Measurements from ENCODE around the gene DNAJA1. TPM values are rescaled to one million over a fixed set of nuclear protein-coding genes. Genes with fewer than 3 reads are reported as not detected.

The DNAJA1 gene
- 184 TPM for polyA plus RNA-seq (2013)

DNA sequence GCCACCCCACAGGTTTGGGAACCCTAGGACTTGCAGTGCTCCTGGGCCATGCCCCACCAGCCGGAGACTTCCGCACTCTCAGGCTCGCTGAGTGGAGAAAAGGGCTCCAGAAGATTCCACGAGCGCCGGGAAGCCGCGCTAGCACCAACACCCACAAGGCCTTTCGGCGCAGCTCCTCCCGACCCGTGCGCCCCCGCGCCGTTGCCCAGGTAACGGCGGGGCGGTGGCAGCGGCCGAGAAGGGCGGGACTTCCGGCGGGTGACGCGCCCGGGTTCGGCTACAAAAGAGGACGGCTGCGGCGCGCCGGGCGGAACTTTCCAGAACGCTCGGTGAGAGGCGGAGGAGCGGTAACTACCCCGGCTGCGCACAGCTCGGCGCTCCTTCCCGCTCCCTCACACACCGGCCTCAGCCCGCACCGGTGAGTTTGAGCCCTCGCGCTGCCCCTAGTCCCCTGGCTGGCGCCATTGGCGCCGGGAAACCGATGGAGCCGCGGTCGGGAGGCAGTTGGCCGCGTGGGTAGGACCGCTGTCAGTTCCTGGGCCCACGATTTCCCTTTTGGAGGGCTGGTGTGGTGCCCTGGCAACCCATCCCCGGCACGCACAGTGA, at the start of gene DNAJA1:
DNAJA1 (plus strand) TSS at position 308 of the 606 bp plus-strand sequence. CDS start 1,212 bp downstream, outside the sequence.
- H3K36me3 ChIP-seq (ENCODE audit: control insufficient read depth in 4 of 4, insufficient read depth in 4 of 4, low read length in 3 of 4), result peaks cover 12 to 40% (median 28%) of the 10 kb centered on the region in 4 experiments
- H3K27me3 ChIP-seq (replicated peaks in 2 of 5; ENCODE audit: control insufficient read depth in 4 of 5, insufficient read depth in 5 of 5, low read length in 4 of 5), result no peaks in the 10 kb centered on the region
- ChIA-PET POLR2A (interaction anchor here (0.5 to 2.0 kb wide), 13 partner anchors 9 to 1978 kb away, joined by 3 to 7 read pairs (median 4); partner anchors contain the start of gene APTX), CTCF (interaction anchor here (0.6 to 1.8 kb wide), 6 partner anchors 11 to 168 kb away, joined by 3 to 4 read pairs (median 3); no protein-coding TSS in a partner anchor)
- peaks cover 18 to 52% (median 27%) of the 10 kb centered on the region in 4 experiments for H3K4me1 ChIP-seq (ENCODE audit: control extremely low read depth in 1 of 4, control insufficient read depth in 4 of 4, insufficient read depth in 4 of 4, low read length in 3 of 4)
- DNase-seq, result peak; percentile 93 to 96 (median 96)
- H3K27ac ChIP-seq (ENCODE audit: insufficient read depth in 1 of 2, low read depth in 1 of 2, low read length in 2 of 2, poor library complexity in 1 of 2, severe bottlenecking in 2 of 2), result peak within 1 kb of the TSS; percentile 95 to 98
- H3K9me3 ChIP-seq (ENCODE audit: control extremely low read depth in 1 of 5, control insufficient read depth in 4 of 5, insufficient read depth in 2 of 5, low read depth in 1 of 5, low read length in 4 of 5), result no peaks in the 10 kb centered on the region
- peak within 1 kb of the TSS; percentile 93 to 99 (median 95) for H3K4me3 ChIP-seq (ENCODE audit: control insufficient read depth in 1 of 7, extremely low read depth in 1 of 7, insufficient read depth in 4 of 7, low read depth in 2 of 7, low read length in 6 of 7)
- WGBS (ENCODE audit: insufficient coverage), result 0% methylated on average over 58 of the region's 61 CpGs

DNA sequence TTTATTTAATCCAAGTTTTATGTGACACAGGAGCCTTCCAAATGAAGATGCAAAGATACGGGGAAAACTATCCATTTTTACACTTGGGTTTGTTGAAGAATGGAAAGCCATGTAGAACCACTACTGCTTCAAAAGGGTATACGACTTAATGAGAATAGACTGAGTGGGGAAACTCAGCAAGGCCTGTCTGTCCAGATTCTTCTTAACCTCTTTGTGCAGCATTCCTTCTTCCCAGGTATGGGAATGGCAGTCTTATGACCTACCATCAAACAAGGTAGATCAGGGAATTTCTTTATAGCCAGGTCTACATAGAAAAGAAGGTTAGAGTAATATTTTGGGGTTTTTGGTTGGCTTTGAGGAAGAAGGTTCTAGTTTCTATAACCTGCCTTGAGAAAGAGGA, 47.0 kb upstream of the DNAJA1 start:
- DNase-seq, result no peak
- ChIA-PET POLR2A (no interaction called here), CTCF (no interaction called here)
- no peaks in the 10 kb centered on the region for H3K9me3 ChIP-seq (ENCODE audit: control extremely low read depth in 1 of 5, control insufficient read depth in 4 of 5, insufficient read depth in 2 of 5, low read depth in 1 of 5, low read length in 4 of 5)
- no peaks in the 10 kb centered on the region for H3K27me3 ChIP-seq (replicated peaks in 2 of 5; ENCODE audit: control insufficient read depth in 4 of 5, insufficient read depth in 5 of 5, low read length in 4 of 5)
- no peak overlapping the region for H3K4me3 ChIP-seq (ENCODE audit: control insufficient read depth in 1 of 7, extremely low read depth in 1 of 7, insufficient read depth in 4 of 7, low read depth in 2 of 7, low read length in 6 of 7)
- H3K4me1 ChIP-seq (ENCODE audit: control extremely low read depth in 1 of 4, control insufficient read depth in 4 of 4, insufficient read depth in 4 of 4, low read length in 3 of 4), result no peaks in the 10 kb centered on the region
- 100% methylated on average over 2 of the region's 2 CpGs for WGBS (ENCODE audit: insufficient coverage)
- peaks cover 8 to 41% (median 28%) of the 10 kb centered on the region in 4 experiments for H3K36me3 ChIP-seq (ENCODE audit: control insufficient read depth in 4 of 4, insufficient read depth in 4 of 4, low read length in 3 of 4)
- H3K27ac ChIP-seq (ENCODE audit: insufficient read depth in 1 of 2, low read depth in 1 of 2, low read length in 2 of 2, poor library complexity in 1 of 2, severe bottlenecking in 2 of 2), result no peak overlapping the region

DNA sequence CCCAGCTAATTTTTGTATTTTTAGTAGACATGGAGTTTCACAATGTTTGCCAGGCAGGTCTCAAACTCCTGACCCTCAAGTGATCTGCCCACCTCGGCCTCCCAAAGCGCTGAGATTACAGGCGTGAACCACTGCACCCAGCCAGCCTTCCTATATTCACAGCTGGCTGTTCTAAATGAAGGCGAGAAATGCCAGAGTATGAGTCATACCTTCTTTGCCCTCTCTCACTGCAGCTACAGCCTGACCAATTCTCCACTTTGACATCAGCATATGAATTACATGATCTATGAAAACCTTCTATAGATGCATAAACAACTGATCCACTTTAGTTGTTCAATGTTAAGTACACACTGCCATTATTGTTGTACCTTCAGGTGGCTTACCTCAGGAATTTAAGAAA, 38.1 kb upstream of the DNAJA1 start:
- CTCF ChIA-PET, result no interaction called here
- Histone ChIP-seq H3K4me1 (ENCODE audit: control extremely low read depth in 1 of 4, control insufficient read depth in 4 of 4, insufficient read depth in 4 of 4, low read length in 3 of 4) (no peaks in the 10 kb centered on the region), H3K9me3 (ENCODE audit: control extremely low read depth in 1 of 5, control insufficient read depth in 4 of 5, insufficient read depth in 2 of 5, low read depth in 1 of 5, low read length in 4 of 5) (no peaks in the 10 kb centered on the region), H3K36me3 (ENCODE audit: control insufficient read depth in 4 of 4, insufficient read depth in 4 of 4, low read length in 3 of 4) (peaks cover 25 to 70% (median 47%) of the 10 kb centered on the region in 4 experiments), H3K4me3 (ENCODE audit: control insufficient read depth in 1 of 7, extremely low read depth in 1 of 7, insufficient read depth in 4 of 7, low read depth in 2 of 7, low read length in 6 of 7) (no peak overlapping the region), H3K27ac (ENCODE audit: insufficient read depth in 1 of 2, low read depth in 1 of 2, low read length in 2 of 2, poor library complexity in 1 of 2, severe bottlenecking in 2 of 2) (no peak overlapping the region), H3K27me3 (replicated peaks in 2 of 5; ENCODE audit: control insufficient read depth in 4 of 5, insufficient read depth in 5 of 5, low read length in 4 of 5) (no peaks in the 10 kb centered on the region)
- POLR2A ChIA-PET, result no interaction called here
- WGBS (ENCODE audit: insufficient coverage), result 100% methylated on average over 4 of the region's 4 CpGs
- no peak for DNase-seq

DNA sequence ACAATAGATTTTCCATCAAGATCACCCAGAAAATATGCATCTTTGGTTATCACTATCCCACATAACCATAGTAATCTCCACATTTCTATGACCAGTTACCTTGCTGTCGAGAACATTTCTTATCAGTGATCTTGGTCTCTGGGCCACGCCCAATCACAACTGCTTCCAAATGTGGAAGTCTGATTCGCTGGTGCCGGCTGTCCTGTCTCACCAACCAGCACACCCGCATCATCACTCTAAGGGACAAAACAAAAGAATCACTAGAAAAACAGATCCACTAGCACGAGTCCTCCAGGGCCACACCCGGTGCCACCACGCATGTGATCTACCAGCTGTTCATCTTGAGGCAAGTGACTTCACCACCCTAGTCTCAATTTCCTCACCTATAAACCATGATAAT, 35.4 kb upstream of the DNAJA1 start:
- H3K36me3 ChIP-seq (ENCODE audit: control insufficient read depth in 4 of 4, insufficient read depth in 4 of 4, low read length in 3 of 4), result peaks cover 17 to 61% (median 35%) of the 10 kb centered on the region in 4 experiments
- no peak overlapping the region for H3K4me3 ChIP-seq (ENCODE audit: control insufficient read depth in 1 of 7, extremely low read depth in 1 of 7, insufficient read depth in 4 of 7, low read depth in 2 of 7, low read length in 6 of 7)
- no peaks in the 10 kb centered on the region for H3K27me3 ChIP-seq (replicated peaks in 2 of 5; ENCODE audit: control insufficient read depth in 4 of 5, insufficient read depth in 5 of 5, low read length in 4 of 5)
- POLR2A ChIA-PET, result no interaction called here
- CTCF ChIA-PET, result no interaction called here
- WGBS (ENCODE audit: insufficient coverage), result 86% methylated on average over 2 of the region's 8 CpGs
- DNase-seq, result no peak
- H3K4me1 ChIP-seq (ENCODE audit: control extremely low read depth in 1 of 4, control insufficient read depth in 4 of 4, insufficient read depth in 4 of 4, low read length in 3 of 4), result no peaks in the 10 kb centered on the region
- no peak overlapping the region for H3K27ac ChIP-seq (ENCODE audit: insufficient read depth in 1 of 2, low read depth in 1 of 2, low read length in 2 of 2, poor library complexity in 1 of 2, severe bottlenecking in 2 of 2)
- H3K9me3 ChIP-seq (ENCODE audit: control extremely low read depth in 1 of 5, control insufficient read depth in 4 of 5, insufficient read depth in 2 of 5, low read depth in 1 of 5, low read length in 4 of 5), result no peaks in the 10 kb centered on the region

DNA sequence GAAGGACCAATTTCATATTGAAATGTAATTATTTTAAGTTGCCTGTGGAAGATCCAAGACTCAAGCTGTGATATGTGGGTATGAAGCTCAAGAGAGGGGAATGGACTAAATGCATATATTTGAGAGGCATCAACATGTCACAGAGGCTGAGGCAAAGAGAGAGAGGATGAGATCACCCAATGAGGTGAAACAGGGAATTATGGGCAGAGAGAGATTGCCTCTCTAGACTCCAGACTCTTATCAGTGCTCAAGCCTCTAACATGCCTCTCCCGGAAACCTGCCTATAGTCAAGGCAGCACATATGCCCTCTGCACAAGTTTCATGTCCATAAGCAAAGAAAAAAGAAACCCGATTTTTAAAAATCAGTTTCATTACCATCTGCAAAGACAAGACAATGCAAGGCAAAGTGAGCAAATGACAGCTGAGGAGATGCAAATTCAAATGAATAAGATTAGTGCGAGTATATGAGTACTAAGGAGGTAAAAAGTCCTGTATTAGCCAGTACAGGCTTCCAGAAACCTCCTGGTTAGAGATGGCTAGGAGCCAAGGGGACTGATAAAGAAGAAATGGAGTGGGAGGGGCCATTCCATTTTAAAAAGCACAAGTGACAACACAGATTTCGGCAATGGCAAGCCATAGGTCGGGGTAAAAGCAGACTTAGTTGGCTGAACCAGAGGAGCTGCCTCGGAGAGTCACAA, 33.0 kb upstream of the DNAJA1 start:
- Histone ChIP-seq H3K4me3 (ENCODE audit: control insufficient read depth in 1 of 7, extremely low read depth in 1 of 7, insufficient read depth in 4 of 7, low read depth in 2 of 7, low read length in 6 of 7) (no peak overlapping the region), H3K4me1 (ENCODE audit: control extremely low read depth in 1 of 4, control insufficient read depth in 4 of 4, insufficient read depth in 4 of 4, low read length in 3 of 4) (no peaks in the 10 kb centered on the region), H3K36me3 (ENCODE audit: control insufficient read depth in 4 of 4, insufficient read depth in 4 of 4, low read length in 3 of 4) (peaks cover 13 to 65% (median 30%) of the 10 kb centered on the region in 4 experiments), H3K9me3 (ENCODE audit: control extremely low read depth in 1 of 5, control insufficient read depth in 4 of 5, insufficient read depth in 2 of 5, low read depth in 1 of 5, low read length in 4 of 5) (no peaks in the 10 kb centered on the region), H3K27ac (ENCODE audit: insufficient read depth in 1 of 2, low read depth in 1 of 2, low read length in 2 of 2, poor library complexity in 1 of 2, severe bottlenecking in 2 of 2) (no peak overlapping the region), H3K27me3 (replicated peaks in 2 of 5; ENCODE audit: control insufficient read depth in 4 of 5, insufficient read depth in 5 of 5, low read length in 4 of 5) (no peaks in the 10 kb centered on the region)
- ChIA-PET CTCF (interaction anchor here (1.1 to 1.2 kb wide), 2 partner anchors 20 to 612 kb away, joined by 3 to 4 read pairs; no protein-coding TSS in a partner anchor), POLR2A (no interaction called here)
- 93% methylated on average over 3 of the region's 6 CpGs for WGBS (ENCODE audit: insufficient coverage)
- DNase-seq, result no peak

DNA sequence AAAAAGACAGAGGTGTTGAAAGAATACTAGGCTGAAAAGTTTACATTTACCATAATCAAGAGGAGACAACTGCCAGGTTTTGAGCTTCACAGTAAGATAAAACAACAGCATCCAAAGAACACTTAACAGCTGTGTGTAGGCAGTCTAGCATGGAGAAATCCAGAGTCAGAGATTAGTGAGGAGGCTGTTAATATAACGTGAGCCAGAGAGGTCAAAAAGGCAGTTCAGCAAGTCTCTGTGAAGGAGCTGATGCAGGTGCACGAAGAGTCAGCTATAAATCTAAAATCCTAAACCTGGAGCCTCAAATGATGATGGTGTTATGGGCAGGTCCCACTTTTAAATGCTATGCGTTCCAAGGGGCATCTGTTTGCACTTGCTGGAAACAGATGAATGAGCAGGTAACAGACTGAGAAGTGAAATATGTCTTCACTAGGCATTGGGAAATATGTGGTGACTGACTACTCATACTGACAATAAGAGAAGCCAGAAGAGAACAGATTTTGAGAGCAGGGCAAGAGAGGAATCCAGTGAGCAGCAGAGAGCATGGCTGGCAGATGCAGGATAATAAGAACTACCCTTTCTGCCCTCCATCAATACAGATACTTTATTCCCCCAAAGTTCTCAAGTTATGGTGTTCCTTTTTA, 32.4 kb upstream of the DNAJA1 start:
- CTCF ChIA-PET, result interaction anchor here (1.1 to 1.2 kb wide), 2 partner anchors 20 to 613 kb away, joined by 3 to 4 read pairs; no protein-coding TSS in a partner anchor
- no peaks in the 10 kb centered on the region for H3K9me3 ChIP-seq (ENCODE audit: control extremely low read depth in 1 of 5, control insufficient read depth in 4 of 5, insufficient read depth in 2 of 5, low read depth in 1 of 5, low read length in 4 of 5)
- DNase-seq, result no peak
- H3K4me1 ChIP-seq (ENCODE audit: control extremely low read depth in 1 of 4, control insufficient read depth in 4 of 4, insufficient read depth in 4 of 4, low read length in 3 of 4), result no peaks in the 10 kb centered on the region
- H3K4me3 ChIP-seq (ENCODE audit: control insufficient read depth in 1 of 7, extremely low read depth in 1 of 7, insufficient read depth in 4 of 7, low read depth in 2 of 7, low read length in 6 of 7), result no peak overlapping the region
- WGBS (ENCODE audit: insufficient coverage), result 95% methylated on average over 3 of the region's 3 CpGs
- H3K27me3 ChIP-seq (replicated peaks in 2 of 5; ENCODE audit: control insufficient read depth in 4 of 5, insufficient read depth in 5 of 5, low read length in 4 of 5), result no peaks in the 10 kb centered on the region
- no peak overlapping the region for H3K27ac ChIP-seq (ENCODE audit: insufficient read depth in 1 of 2, low read depth in 1 of 2, low read length in 2 of 2, poor library complexity in 1 of 2, severe bottlenecking in 2 of 2)
- H3K36me3 ChIP-seq (ENCODE audit: control insufficient read depth in 4 of 4, insufficient read depth in 4 of 4, low read length in 3 of 4), result peaks cover 13 to 65% (median 26%) of the 10 kb centered on the region in 4 experiments
- POLR2A ChIA-PET, result no interaction called here
